PC-9 (cell line): ENCODE measurements around the gene ANKS1B. TPM values are rescaled to one million over a fixed set of nuclear protein-coding genes. Genes with fewer than 3 reads are reported as not detected.

Experiments
- BruUV-seq: library from RNA; stranded (reverse); fragments of 400-500 nt; replicated peaks from 2 replicates; lab custom pipeline; 2021; lab: Mats Ljungman, UMichigan
- CTCF ChIA-PET: fragments of 300-600 bp; sonication (Branson Sonifier 250); formaldehyde crosslinking; loops from one replicate; lab custom pipeline; 2022; ENCODE audit warnings: antibody characterized with exemption; lab: Charles Lee
- POLR2A ChIA-PET: fragments of 300-600 bp; sonication (Branson Sonifier 250); formaldehyde crosslinking; loops from one replicate; lab custom pipeline; 2022; ENCODE audit warnings: antibody characterized with exemption; ENCODE audit not compliant: unreplicated experiment; lab: Charles Lee
- DNase-seq, 2 experiments: peaks; one replicate each; pipeline versions ENCODE4 v3.0.0 to v3.0.0-alpha.2; 2015 to 2022; ENCODE audit warnings: mixed read lengths in 1 of 2
- H2AFZ ChIP-seq: fragments of 200-600 bp; sonication (generic); 2 replicates; pipeline ENCODE4 v1.8.1; 2017; ENCODE audit warnings: antibody characterized with exemption
- H3F3A ChIP-seq: fragments of 200-600 bp; sonication (generic); 2 replicates; pipeline ENCODE4 v1.8.1; 2017; ENCODE audit warnings: antibody characterized with exemption, mild to moderate bottlenecking, low read depth; ENCODE audit not compliant: insufficient read depth
- H3K27ac ChIP-seq: fragments of 200-600 bp; sonication (generic); 2 replicates; pipeline ENCODE4 v1.6.1; 2016; ENCODE audit warnings: mixed run types
- H3K27me3 ChIP-seq: fragments of 200-600 bp; sonication (generic); 2 replicates; pipeline ENCODE4 v1.6.1; 2016; ENCODE audit warnings: low read depth, mixed run types; ENCODE audit not compliant: insufficient read depth
- H3K36me3 ChIP-seq: fragments of 200-600 bp; sonication (generic); 2 replicates; pipeline ENCODE4 v1.6.1; 2016; ENCODE audit warnings: low read depth, mixed run types
- H3K4me1 ChIP-seq: fragments of 200-600 bp; sonication (generic); replicated peaks from 2 replicates; pipeline ENCODE4 v1.6.1; 2016; ENCODE audit warnings: mixed run types; ENCODE audit not compliant: insufficient read depth
- H3K4me2 ChIP-seq: fragments of 200-600 bp; sonication (generic); 2 replicates; pipeline ENCODE4 v1.6.1; 2017; ENCODE audit warnings: mixed run types
- H3K4me3 ChIP-seq: fragments of 200-600 bp; sonication (generic); 2 replicates; pipeline ENCODE4 v1.6.1; 2016; ENCODE audit warnings: mixed run types
- H3K79me2 ChIP-seq: fragments of 200-600 bp; sonication (generic); 2 replicates; pipeline ENCODE4 v1.6.1; 2017; ENCODE audit warnings: low read depth, mixed run types
- H3K9me2 ChIP-seq: fragments of 200-600 bp; sonication (generic); 2 replicates; pipeline ENCODE4 v1.8.1; 2017; ENCODE audit warnings: mild to moderate bottlenecking; ENCODE audit not compliant: insufficient read depth
- H3K9me3 ChIP-seq: fragments of 200-600 bp; sonication (generic); 2 replicates; pipeline ENCODE4 v1.8.1; 2016; ENCODE audit warnings: low read depth; ENCODE audit not compliant: insufficient read depth
- H4K20me1 ChIP-seq: fragments of 200-600 bp; sonication (generic); 2 replicates; pipeline ENCODE4 v1.8.1; 2017; ENCODE audit not compliant: insufficient read depth
- CTCF ChIP-seq: fragments of 200-600 bp; sonication (generic); conservative IDR thresholded peaks from 2 replicates; pipeline ENCODE4 v1.6.1; 2017; ENCODE audit warnings: mixed run types, antibody characterized with exemption, mild to moderate bottlenecking, moderate library complexity
- EZH2 ChIP-seq: fragments of 200-600 bp; sonication (generic); IDR thresholded peaks from 2 replicates; pipeline ENCODE4 v1.8.0; 2017; ENCODE audit warnings: antibody characterized with exemption, low read depth
- intact Hi-C: fragments of 100-400 bp; cut with micrococcal nuclease; formaldehyde crosslinking; loops from one replicate; pipeline ENCODE4 v1.10.0; 2022; ENCODE audit not compliant: unreplicated experiment
- total RNA-seq: library from RNA; stranded (reverse); gene quantifications from 2 replicates; pipeline ENCODE4 v1.2.3, GENCODE V29; 2021

ANKS1B gene
- total RNA-seq, 1 experiment from 2014 or later = not detected

- intact Hi-C loops = no loop called here
Measured at GRCh38 chr12:98818239-98818638, 1166.5 kb downstream of the ANKS1B start.

GRCh38 chr12:98817742-98818141, 1167.0 kb downstream of the ANKS1B start:
- H3K27me3 ChIP-seq = peaks cover 38% of the 10 kb centered on the region; the same call in 1 of the 2 replicates
- no peaks in the 10 kb centered on the region for H3K79me2 ChIP-seq
- BruUV-seq = no TSS peak
- CTCF ChIA-PET = no interaction called here
- no peak overlapping the region for H3K27ac ChIP-seq
- intact Hi-C loops = no loop called here
- no peaks in the 10 kb centered on the region for H3K4me1 ChIP-seq
- no peaks in the 10 kb centered on the region for H3K9me2 ChIP-seq
- H3K9me3 ChIP-seq = no peaks in the 10 kb centered on the region
- TF ChIP-seq EZH2 = no peak
- TF ChIP-seq CTCF = no peak
- no peaks in the 10 kb centered on the region for H3K36me3 ChIP-seq
- H4K20me1 ChIP-seq = no peaks in the 10 kb centered on the region
- H2AFZ ChIP-seq = no peak overlapping the region
- no peaks in the 10 kb centered on the region for H3F3A ChIP-seq
- DNase-seq = no peak
- no peak overlapping the region for H3K4me3 ChIP-seq
- H3K4me2 ChIP-seq = no peak overlapping the region
- POLR2A ChIA-PET = no interaction called here

More at GRCh38 chr12:98818239-98818638, 1166.5 kb downstream of the ANKS1B start:
- H3K9me2 ChIP-seq = no peaks in the 10 kb centered on the region
- H3K27ac ChIP-seq = no peak overlapping the region
- no peak overlapping the region for H2AFZ ChIP-seq
- H3K4me3 ChIP-seq = no peak overlapping the region
- H3K27me3 ChIP-seq = peaks cover 42% of the 10 kb centered on the region; the same call in 1 of the 2 replicates
- no peaks in the 10 kb centered on the region for H3K79me2 ChIP-seq
- ChIA-PET POLR2A (no interaction called here), CTCF (no interaction called here)
- H3F3A ChIP-seq = no peaks in the 10 kb centered on the region
- no TSS peak for BruUV-seq
- H3K4me1 ChIP-seq = no peaks in the 10 kb centered on the region
- no peak overlapping the region for H3K4me2 ChIP-seq
- no peaks in the 10 kb centered on the region for H3K36me3 ChIP-seq
- H3K9me3 ChIP-seq = no peaks in the 10 kb centered on the region
- no peak for TF ChIP-seq CTCF
- no peak for TF ChIP-seq EZH2
- H4K20me1 ChIP-seq = no peaks in the 10 kb centered on the region
- DNase-seq = no peak

- Histone ChIP-seq H3K4me1 (no peaks in the 10 kb centered on the region), H4K20me1 (no peaks in the 10 kb centered on the region), H3K27me3 (peaks cover 35% of the 10 kb centered on the region; the same call in 1 of the 2 replicates), H3F3A (no peaks in the 10 kb centered on the region), H3K27ac (no peak overlapping the region), H3K79me2 (no peaks in the 10 kb centered on the region), H3K9me3 (no peaks in the 10 kb centered on the region), H3K4me3 (no peak overlapping the region), H3K4me2 (no peak overlapping the region), H3K9me2 (no peaks in the 10 kb centered on the region), H3K36me3 (no peaks in the 10 kb centered on the region), H2AFZ (no peak overlapping the region)
- BruUV-seq = no TSS peak
- ChIA-PET CTCF (no interaction called here), POLR2A (no interaction called here)
- no peak for TF ChIP-seq CTCF
- TF ChIP-seq EZH2 = no peak
- intact Hi-C loops = no loop called here
- no peak for DNase-seq
Measured at GRCh38 chr12:98816720-98817119, 1168.0 kb downstream of the ANKS1B start.
